C4-2B (cell line): Measurements from ENCODE around the gene DLG2.

ENCODE experiments used
- H3K27ac ChIP-seq: fragments of 450-650 bp; 2 replicates; pipeline ENCODE4 v1.5.1; 2017
- ZFX ChIP-seq: fragments of 450-650 bp; IDR thresholded peaks from 2 replicates; pipeline ENCODE4 v1.6.1; 2017
- TF ChIP-seq, protein P1 (sequence below): fragments of 450-650 bp; conservative IDR thresholded peaks from 2 replicates; pipeline ENCODE4 v1.5.1; 2017; ENCODE audit warnings: mild to moderate bottlenecking

The DLG2 gene

GRCh38 chr11:84480131-84480530 is 1147.0 kb downstream of the DLG2 start:
- H3K27ac ChIP-seq = no peak overlapping the region
- no peak for TF ChIP-seq ZFX
- TF ChIP-seq, protein P1, sequence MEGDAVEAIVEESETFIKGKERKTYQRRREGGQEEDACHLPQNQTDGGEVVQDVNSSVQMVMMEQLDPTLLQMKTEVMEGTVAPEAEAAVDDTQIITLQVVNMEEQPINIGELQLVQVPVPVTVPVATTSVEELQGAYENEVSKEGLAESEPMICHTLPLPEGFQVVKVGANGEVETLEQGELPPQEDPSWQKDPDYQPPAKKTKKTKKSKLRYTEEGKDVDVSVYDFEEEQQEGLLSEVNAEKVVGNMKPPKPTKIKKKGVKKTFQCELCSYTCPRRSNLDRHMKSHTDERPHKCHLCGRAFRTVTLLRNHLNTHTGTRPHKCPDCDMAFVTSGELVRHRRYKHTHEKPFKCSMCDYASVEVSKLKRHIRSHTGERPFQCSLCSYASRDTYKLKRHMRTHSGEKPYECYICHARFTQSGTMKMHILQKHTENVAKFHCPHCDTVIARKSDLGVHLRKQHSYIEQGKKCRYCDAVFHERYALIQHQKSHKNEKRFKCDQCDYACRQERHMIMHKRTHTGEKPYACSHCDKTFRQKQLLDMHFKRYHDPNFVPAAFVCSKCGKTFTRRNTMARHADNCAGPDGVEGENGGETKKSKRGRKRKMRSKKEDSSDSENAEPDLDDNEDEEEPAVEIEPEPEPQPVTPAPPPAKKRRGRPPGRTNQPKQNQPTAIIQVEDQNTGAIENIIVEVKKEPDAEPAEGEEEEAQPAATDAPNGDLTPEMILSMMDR = no peak

- no peak for TF ChIP-seq ZFX
- TF ChIP-seq, protein P1 = no peak
- no peak overlapping the region for H3K27ac ChIP-seq
These were observed 1150.6 kb downstream of the DLG2 start for GRCh38 chr11:84476581-84476980.

GRCh38 chr11:84471501-84471900 is 1155.6 kb downstream of the DLG2 start:
- no peak overlapping the region for H3K27ac ChIP-seq
- TF ChIP-seq, protein P1 = no peak
- TF ChIP-seq ZFX = no peak

DNA sequence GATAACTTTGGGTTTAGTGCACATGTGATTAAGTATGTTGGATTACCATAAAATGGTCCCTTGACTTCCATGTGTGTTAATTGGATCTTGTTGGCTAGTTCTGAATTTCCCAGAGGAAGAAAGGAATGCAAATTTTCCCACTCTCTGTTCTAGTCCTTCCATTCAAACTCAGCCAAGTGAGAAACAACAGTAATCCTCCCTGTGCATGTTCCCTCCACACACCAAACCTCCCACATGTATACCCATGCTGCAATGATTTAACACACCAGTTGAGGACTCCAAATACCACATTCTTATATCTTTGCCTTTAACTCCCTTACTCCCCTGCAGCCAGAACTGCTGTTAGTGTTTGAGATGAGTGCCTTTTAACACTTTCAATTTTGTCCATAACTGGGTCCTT is 1158.9 kb downstream of the DLG2 start:
- no peak for TF ChIP-seq ZFX
- TF ChIP-seq, protein P1 = no peak
- H3K27ac ChIP-seq = no peak overlapping the region

GRCh38 chr11:84465040-84465439 is 1162.1 kb downstream of the DLG2 start:
- no peak overlapping the region for H3K27ac ChIP-seq
- TF ChIP-seq ZFX = no peak
- TF ChIP-seq, protein P1 = no peak

- no peak for TF ChIP-seq ZFX
- TF ChIP-seq, protein P1 = no peak
- no peak overlapping the region for H3K27ac ChIP-seq
These were observed 1171.5 kb downstream of the DLG2 start for GRCh38 chr11:84455691-84456090.

- H3K27ac ChIP-seq = no peak overlapping the region
- TF ChIP-seq, protein P1 = no peak
- TF ChIP-seq ZFX = no peak
These were observed 1174.9 kb downstream of the DLG2 start for GRCh38 chr11:84452211-84452610.
